GM23338 (cell line): Measurements from ENCODE around the gene NIN. TPM values are rescaled to one million over a fixed set of nuclear protein-coding genes. Genes with fewer than 3 reads are reported as not detected.

Source experiments
- ATAC-seq: fragments of 200-7000 bp; cut with Tn5 transposase; 3 replicates; pipeline ENCODE4 v1.9.1; 2020
- DNase-seq: peaks from one replicate; pipeline ENCODE4 v3.0.0-alpha.2; 2015; ENCODE audit warnings: low spot score
- H2AFZ ChIP-seq: fragments of 200-600 bp; sonication (generic); 2 replicates; pipeline ENCODE4 v1.8.0; 2016; ENCODE audit warnings: antibody characterized with exemption, mild to moderate bottlenecking, moderate library complexity
- H3F3A ChIP-seq: fragments of 200-600 bp; sonication (generic); replicated peaks from 2 replicates; pipeline ENCODE4 v1.8.0; 2017; ENCODE audit warnings: antibody characterized with exemption, mixed run types, low read depth
- H3K27ac ChIP-seq: fragments of 200-600 bp; sonication (generic); 2 replicates; pipeline ENCODE4 v1.6.1; 2016; ENCODE audit warnings: low read depth
- H3K27me3 ChIP-seq: fragments of 200-600 bp; sonication (generic); 2 replicates; pipeline ENCODE4 v1.8.0; 2016; ENCODE audit warnings: mild to moderate bottlenecking, mixed run types, moderate library complexity; ENCODE audit not compliant: insufficient read depth
- H3K36me3 ChIP-seq: fragments of 200-600 bp; sonication (generic); 2 replicates; pipeline ENCODE4 v1.8.0; 2016; ENCODE audit warnings: mild to moderate bottlenecking; ENCODE audit not compliant: insufficient read depth
- H3K4me1 ChIP-seq: fragments of 200-600 bp; sonication (generic); 2 replicates; pipeline ENCODE4 v1.8.0; 2016; ENCODE audit warnings: mild to moderate bottlenecking, moderate library complexity; ENCODE audit not compliant: insufficient read depth
- H3K4me2 ChIP-seq: fragments of 200-600 bp; sonication (generic); 2 replicates; pipeline ENCODE4 v1.7.1; 2017; ENCODE audit warnings: mixed run types
- H3K4me3 ChIP-seq: fragments of 200-600 bp; sonication (generic); 2 replicates; pipeline ENCODE4 v1.6.1; 2016; ENCODE audit warnings: mixed run types
- H3K79me2 ChIP-seq: fragments of 200-600 bp; sonication (generic); replicated peaks from 2 replicates; pipeline ENCODE4 v1.8.0; 2017; ENCODE audit warnings: mild to moderate bottlenecking; ENCODE audit not compliant: insufficient read depth
- H3K9me2 ChIP-seq: fragments of 200-600 bp; sonication (generic); 2 replicates; pipeline ENCODE4 v1.8.0; 2017; ENCODE audit not compliant: insufficient read depth
- H4K20me1 ChIP-seq: fragments of 200-600 bp; sonication (generic); replicated peaks from 2 replicates; pipeline ENCODE4 v1.8.0; 2017; ENCODE audit warnings: mild to moderate bottlenecking; ENCODE audit not compliant: insufficient read depth
- H3K27ac Mint-ChIP-seq: 2 replicates; pipeline ENCODE4 v1.8.0; 2020; ENCODE audit warnings: inconsistent platforms, mild to moderate bottlenecking, moderate library complexity, mixed read lengths
- H3K27me3 Mint-ChIP-seq: 3 replicates; pipeline ENCODE4 v1.8.0; 2022; ENCODE audit warnings: low read depth, mild to moderate bottlenecking, moderate library complexity, mixed read lengths, inconsistent platforms; ENCODE audit not compliant: insufficient read depth, poor library complexity
- H3K36me3 Mint-ChIP-seq: 3 replicates; pipeline ENCODE4 v1.8.0; 2021; ENCODE audit warnings: low read depth, mild to moderate bottlenecking, inconsistent platforms, moderate library complexity, mixed read lengths
- H3K4me1 Mint-ChIP-seq: 3 replicates; pipeline ENCODE4 v1.8.0; 2020; ENCODE audit warnings: mild to moderate bottlenecking, inconsistent platforms, mixed read lengths
- H3K4me3 Mint-ChIP-seq: 3 replicates; pipeline ENCODE4 v1.8.0; 2021; ENCODE audit warnings: moderate library complexity, mild to moderate bottlenecking, inconsistent platforms, mixed read lengths
- H3K9me3 Mint-ChIP-seq: 3 replicates; pipeline ENCODE4 v1.8.0; 2020; ENCODE audit warnings: moderate library complexity, mild to moderate bottlenecking, inconsistent platforms, mixed read lengths
- CREB1 ChIP-seq: fragments of 250-450 bp; sonication (Bioruptor Pico); IDR thresholded peaks from 2 replicates; pipeline ENCODE4 v1.5.0; 2020; ENCODE audit warnings: low read depth, mild to moderate bottlenecking, moderate library complexity
- ETS1 ChIP-seq: IDR thresholded peaks from 2 replicates; pipeline ENCODE4 v1.6.1; 2016; ENCODE audit warnings: antibody characterized with exemption
- EZH2 ChIP-seq: fragments of 200-600 bp; sonication (generic); IDR thresholded peaks from one replicate; pipeline ENCODE4 v1.8.0; 2017; ENCODE audit warnings: antibody characterized with exemption, mild to moderate bottlenecking, low read depth; ENCODE audit not compliant: unreplicated experiment
- EZH2phosphoT487 ChIP-seq: fragments of 200-600 bp; sonication (generic); IDR thresholded peaks from one replicate; pipeline ENCODE4 v1.8.1; 2018; ENCODE audit warnings: antibody characterized with exemption; ENCODE audit not compliant: unreplicated experiment
- ZNF331 ChIP-seq: fragments of 250-450 bp; sonication (Bioruptor Pico); IDR thresholded peaks from 2 replicates; pipeline ENCODE4 v1.5.0; 2020; ENCODE audit warnings: low read depth, mild to moderate bottlenecking, moderate library complexity
- polyA plus RNA-seq: library from polyadenylated mRNA; unstranded; fragments of >200 nt; fragmentation: Nextera tagmentation; extraction: Ambion mirVana; gene quantifications from 2 replicates; pipeline ENCODE4 v1.2.1, GENCODE V29; 2016
- total RNA-seq: library from RNA; depleted of rRNA; stranded (reverse); fragments of >200 nt; shearing (Covaris generic); gene quantifications from 2 replicates; pipeline ENCODE4 v1.2.3, GENCODE V29; 2014
- TF ChIP-seq, protein P1 (sequence below): fragments of 250-450 bp; sonication (Bioruptor Pico); IDR thresholded peaks from 2 replicates; pipeline ENCODE4 v1.5.0; 2020; ENCODE audit warnings: mild to moderate bottlenecking, moderate library complexity
- TF ChIP-seq, protein P2 (sequence below): IDR thresholded peaks from one replicate; pipeline ENCODE4 v1.6.1; 2018; ENCODE audit warnings: antibody characterized with exemption; ENCODE audit not compliant: unreplicated experiment

The NIN gene
- total and polyA plus RNA-seq, 2 experiments from 2014 or later = 7.4 to 17.4 TPM

DNA sequence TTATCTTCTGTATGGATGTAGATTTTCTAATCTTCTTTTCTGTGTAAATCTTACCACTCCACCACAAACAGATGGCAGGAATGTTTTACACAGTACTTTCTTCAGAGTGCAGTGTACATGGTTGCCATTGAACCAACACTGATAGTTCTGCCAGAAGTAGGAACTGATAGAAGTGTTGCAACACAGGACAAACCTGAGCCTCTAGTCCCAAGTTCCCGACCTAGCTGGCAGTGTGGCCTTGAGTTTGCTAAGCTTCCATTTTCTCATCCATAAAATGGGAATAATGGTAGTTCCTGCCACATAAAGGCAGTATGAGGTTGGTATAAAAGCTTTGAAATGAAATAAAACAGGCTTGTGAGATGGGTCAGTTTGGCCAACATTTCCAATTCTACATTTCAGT lies 112.0 kb downstream of the NIN start (continued):
- TF ChIP-seq, protein P1, sequence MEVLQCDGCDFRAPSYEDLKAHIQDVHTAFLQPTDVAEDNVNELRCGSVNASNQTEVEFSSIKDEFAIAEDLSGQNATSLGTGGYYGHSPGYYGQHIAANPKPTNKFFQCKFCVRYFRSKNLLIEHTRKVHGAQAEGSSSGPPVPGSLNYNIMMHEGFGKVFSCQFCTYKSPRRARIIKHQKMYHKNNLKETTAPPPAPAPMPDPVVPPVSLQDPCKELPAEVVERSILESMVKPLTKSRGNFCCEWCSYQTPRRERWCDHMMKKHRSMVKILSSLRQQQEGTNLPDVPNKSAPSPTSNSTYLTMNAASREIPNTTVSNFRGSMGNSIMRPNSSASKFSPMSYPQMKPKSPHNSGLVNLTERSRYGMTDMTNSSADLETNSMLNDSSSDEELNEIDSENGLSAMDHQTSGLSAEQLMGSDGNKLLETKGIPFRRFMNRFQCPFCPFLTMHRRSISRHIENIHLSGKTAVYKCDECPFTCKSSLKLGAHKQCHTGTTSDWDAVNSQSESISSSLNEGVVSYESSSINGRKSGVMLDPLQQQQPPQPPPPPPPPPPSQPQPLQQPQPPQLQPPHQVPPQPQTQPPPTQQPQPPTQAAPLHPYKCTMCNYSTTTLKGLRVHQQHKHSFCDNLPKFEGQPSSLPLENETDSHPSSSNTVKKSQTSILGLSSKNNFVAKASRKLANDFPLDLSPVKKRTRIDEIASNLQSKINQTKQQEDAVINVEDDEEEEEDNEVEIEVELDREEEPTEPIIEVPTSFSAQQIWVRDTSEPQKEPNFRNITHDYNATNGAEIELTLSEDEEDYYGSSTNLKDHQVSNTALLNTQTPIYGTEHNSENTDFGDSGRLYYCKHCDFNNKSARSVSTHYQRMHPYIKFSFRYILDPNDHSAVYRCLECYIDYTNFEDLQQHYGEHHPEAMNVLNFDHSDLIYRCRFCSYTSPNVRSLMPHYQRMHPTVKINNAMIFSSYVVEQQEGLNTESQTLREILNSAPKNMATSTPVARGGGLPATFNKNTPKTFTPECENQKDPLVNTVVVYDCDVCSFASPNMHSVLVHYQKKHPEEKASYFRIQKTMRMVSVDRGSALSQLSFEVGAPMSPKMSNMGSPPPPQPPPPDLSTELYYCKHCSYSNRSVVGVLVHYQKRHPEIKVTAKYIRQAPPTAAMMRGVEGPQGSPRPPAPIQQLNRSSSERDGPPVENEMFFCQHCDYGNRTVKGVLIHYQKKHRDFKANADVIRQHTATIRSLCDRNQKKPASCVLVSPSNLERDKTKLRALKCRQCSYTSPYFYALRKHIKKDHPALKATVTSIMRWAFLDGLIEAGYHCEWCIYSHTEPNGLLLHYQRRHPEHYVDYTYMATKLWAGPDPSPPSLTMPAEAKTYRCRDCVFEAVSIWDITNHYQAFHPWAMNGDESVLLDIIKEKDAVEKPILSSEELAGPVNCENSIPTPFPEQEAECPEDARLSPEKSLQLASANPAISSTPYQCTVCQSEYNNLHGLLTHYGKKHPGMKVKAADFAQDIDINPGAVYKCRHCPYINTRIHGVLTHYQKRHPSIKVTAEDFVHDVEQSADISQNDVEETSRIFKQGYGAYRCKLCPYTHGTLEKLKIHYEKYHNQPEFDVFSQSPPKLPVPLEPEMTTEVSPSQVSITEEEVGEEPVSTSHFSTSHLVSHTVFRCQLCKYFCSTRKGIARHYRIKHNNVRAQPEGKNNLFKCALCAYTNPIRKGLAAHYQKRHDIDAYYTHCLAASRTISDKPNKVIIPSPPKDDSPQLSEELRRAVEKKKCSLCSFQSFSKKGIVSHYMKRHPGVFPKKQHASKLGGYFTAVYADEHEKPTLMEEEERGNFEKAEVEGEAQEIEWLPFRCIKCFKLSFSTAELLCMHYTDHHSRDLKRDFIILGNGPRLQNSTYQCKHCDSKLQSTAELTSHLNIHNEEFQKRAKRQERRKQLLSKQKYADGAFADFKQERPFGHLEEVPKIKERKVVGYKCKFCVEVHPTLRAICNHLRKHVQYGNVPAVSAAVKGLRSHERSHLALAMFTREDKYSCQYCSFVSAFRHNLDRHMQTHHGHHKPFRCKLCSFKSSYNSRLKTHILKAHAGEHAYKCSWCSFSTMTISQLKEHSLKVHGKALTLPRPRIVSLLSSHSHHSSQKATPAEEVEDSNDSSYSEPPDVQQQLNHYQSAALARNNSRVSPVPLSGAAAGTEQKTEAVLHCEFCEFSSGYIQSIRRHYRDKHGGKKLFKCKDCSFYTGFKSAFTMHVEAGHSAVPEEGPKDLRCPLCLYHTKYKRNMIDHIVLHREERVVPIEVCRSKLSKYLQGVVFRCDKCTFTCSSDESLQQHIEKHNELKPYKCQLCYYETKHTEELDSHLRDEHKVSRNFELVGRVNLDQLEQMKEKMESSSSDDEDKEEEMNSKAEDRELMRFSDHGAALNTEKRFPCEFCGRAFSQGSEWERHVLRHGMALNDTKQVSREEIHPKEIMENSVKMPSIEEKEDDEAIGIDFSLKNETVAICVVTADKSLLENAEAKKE (CRISPR knock-in tag) = no peak
- TF ChIP-seq CREB1 (CRISPR knock-in tag) = no peak
- TF ChIP-seq ZNF331 (CRISPR knock-in tag) = no peak
- TF ChIP-seq EZH2 = no peak
- TF ChIP-seq, protein P2, sequence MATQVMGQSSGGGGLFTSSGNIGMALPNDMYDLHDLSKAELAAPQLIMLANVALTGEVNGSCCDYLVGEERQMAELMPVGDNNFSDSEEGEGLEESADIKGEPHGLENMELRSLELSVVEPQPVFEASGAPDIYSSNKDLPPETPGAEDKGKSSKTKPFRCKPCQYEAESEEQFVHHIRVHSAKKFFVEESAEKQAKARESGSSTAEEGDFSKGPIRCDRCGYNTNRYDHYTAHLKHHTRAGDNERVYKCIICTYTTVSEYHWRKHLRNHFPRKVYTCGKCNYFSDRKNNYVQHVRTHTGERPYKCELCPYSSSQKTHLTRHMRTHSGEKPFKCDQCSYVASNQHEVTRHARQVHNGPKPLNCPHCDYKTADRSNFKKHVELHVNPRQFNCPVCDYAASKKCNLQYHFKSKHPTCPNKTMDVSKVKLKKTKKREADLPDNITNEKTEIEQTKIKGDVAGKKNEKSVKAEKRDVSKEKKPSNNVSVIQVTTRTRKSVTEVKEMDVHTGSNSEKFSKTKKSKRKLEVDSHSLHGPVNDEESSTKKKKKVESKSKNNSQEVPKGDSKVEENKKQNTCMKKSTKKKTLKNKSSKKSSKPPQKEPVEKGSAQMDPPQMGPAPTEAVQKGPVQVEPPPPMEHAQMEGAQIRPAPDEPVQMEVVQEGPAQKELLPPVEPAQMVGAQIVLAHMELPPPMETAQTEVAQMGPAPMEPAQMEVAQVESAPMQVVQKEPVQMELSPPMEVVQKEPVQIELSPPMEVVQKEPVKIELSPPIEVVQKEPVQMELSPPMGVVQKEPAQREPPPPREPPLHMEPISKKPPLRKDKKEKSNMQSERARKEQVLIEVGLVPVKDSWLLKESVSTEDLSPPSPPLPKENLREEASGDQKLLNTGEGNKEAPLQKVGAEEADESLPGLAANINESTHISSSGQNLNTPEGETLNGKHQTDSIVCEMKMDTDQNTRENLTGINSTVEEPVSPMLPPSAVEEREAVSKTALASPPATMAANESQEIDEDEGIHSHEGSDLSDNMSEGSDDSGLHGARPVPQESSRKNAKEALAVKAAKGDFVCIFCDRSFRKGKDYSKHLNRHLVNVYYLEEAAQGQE = no peak

GRCh38 chr14:50717811-50718210 lies 113.2 kb downstream of the NIN start:
- Histone ChIP-seq H4K20me1 (no peaks in the 10 kb centered on the region), H3K27ac (no peak overlapping the region), H3K9me2 (no peaks in the 10 kb centered on the region), H3K4me2 (no peak overlapping the region), H3F3A (no peaks in the 10 kb centered on the region), H3K27me3 (no peaks in the 10 kb centered on the region), H3K79me2 (no peaks in the 10 kb centered on the region), H2AFZ (no peak overlapping the region), H3K4me1 (no peaks in the 10 kb centered on the region), H3K4me3 (no peak overlapping the region), H3K36me3 (no peaks in the 10 kb centered on the region)
- peaks cover 3% of the 10 kb centered on the region for H3K27me3 Mint-ChIP-seq
- H3K36me3 Mint-ChIP-seq = no peaks in the 10 kb centered on the region
- H3K27ac Mint-ChIP-seq = no peak overlapping the region
- no peak for DNase-seq
- no peak for ATAC-seq
- no peaks in the 10 kb centered on the region for H3K4me1 Mint-ChIP-seq
- no peaks in the 10 kb centered on the region for H3K9me3 Mint-ChIP-seq
- H3K4me3 Mint-ChIP-seq = no peak overlapping the region
- no peak for TF ChIP-seq ETS1
- TF ChIP-seq EZH2phosphoT487 = no peak
- no peak for TF ChIP-seq CREB1 (CRISPR knock-in tag)
